HEK293T (cell line): ENCODE data around the gene RBM4B.

Source experiments
- CTCF ChIA-PET: fragments of 350-600 bp; formaldehyde crosslinking; extraction: SDS; loops from one replicate; lab custom pipeline; 2021; ENCODE audit warnings: antibody characterized with exemption, inconsistent platforms; lab: Yijun Ruan, JAX
- POLR2A ChIA-PET: fragments of 350-600 bp; formaldehyde crosslinking; extraction: SDS; loops from one replicate; lab custom pipeline; 2020; ENCODE audit warnings: antibody characterized with exemption, inconsistent platforms; lab: Yijun Ruan, JAX
- DNase-seq: peaks from one replicate; pipeline ENCODE4 v3.0.0; 2012; ENCODE audit warnings: mixed read lengths; ENCODE audit errors: extremely low spot score
- ARNT ChIP-seq: fragments of 450-650 bp; IDR thresholded peaks from 2 replicates; pipeline ENCODE4 v1.6.1; 2017; ENCODE audit warnings: mild to moderate bottlenecking
- BHLHE40 ChIP-seq: fragments of 450-650 bp; IDR thresholded peaks from 2 replicates; pipeline ENCODE4 v1.6.1; 2016; ENCODE audit warnings: mild to moderate bottlenecking, moderate library complexity, borderline replicate concordance
- CTBP1 ChIP-seq: fragments of 450-650 bp; IDR thresholded peaks from 2 replicates; pipeline ENCODE4 v1.6.1; 2016; ENCODE audit warnings: borderline replicate concordance
- ELF4 ChIP-seq: fragments of 450-650 bp; IDR thresholded peaks from 2 replicates; pipeline ENCODE4 v1.6.1; 2017; ENCODE audit warnings: antibody characterized with exemption
- FOXA1 ChIP-seq: fragments of 450-650 bp; IDR thresholded peaks from 2 replicates; pipeline ENCODE4 v1.6.1; 2016; ENCODE audit warnings: mild to moderate bottlenecking
- FOXK2 ChIP-seq: fragments of 450-650 bp; IDR thresholded peaks from 2 replicates; pipeline ENCODE4 v1.6.1; 2016; ENCODE audit warnings: mild to moderate bottlenecking
- FOXM1 ChIP-seq: fragments of 450-650 bp; IDR thresholded peaks from 2 replicates; pipeline ENCODE4 v1.6.1; 2017; ENCODE audit warnings: mild to moderate bottlenecking, borderline replicate concordance
- HDGF ChIP-seq: fragments of 450-650 bp; IDR thresholded peaks from 2 replicates; pipeline ENCODE4 v1.6.1; 2017; ENCODE audit warnings: antibody characterized with exemption, borderline replicate concordance
- L3MBTL2 ChIP-seq: fragments of 450-650 bp; conservative IDR thresholded peaks from 2 replicates; pipeline ENCODE4 v1.6.1; 2016; ENCODE audit warnings: mild to moderate bottlenecking
- LEF1 ChIP-seq: fragments of 450-650 bp; IDR thresholded peaks from 2 replicates; pipeline ENCODE4 v1.6.1; 2017; ENCODE audit warnings: mild to moderate bottlenecking, borderline replicate concordance
- NFRKB ChIP-seq: fragments of 450-650 bp; IDR thresholded peaks from 2 replicates; pipeline ENCODE4 v1.6.1; 2016; ENCODE audit warnings: mild to moderate bottlenecking, moderate library complexity
- SP1 ChIP-seq: fragments of 450-650 bp; IDR thresholded peaks from 2 replicates; pipeline ENCODE4 v1.6.1; 2017
- SUZ12 ChIP-seq: fragments of 450-650 bp; IDR thresholded peaks from 2 replicates; pipeline ENCODE4 v1.6.1; 2016; ENCODE audit warnings: mild to moderate bottlenecking
- TARDBP ChIP-seq: fragments of 450-650 bp; IDR thresholded peaks from 2 replicates; pipeline ENCODE4 v1.6.1; 2016
- ZNF384 ChIP-seq: fragments of 450-650 bp; IDR thresholded peaks from 2 replicates; pipeline ENCODE4 v1.6.1; 2016
- TF ChIP-seq, protein P1 (sequence below): fragments of 450-650 bp; IDR thresholded peaks from 2 replicates; pipeline ENCODE4 v1.6.1; 2016

Gene RBM4B

DNA sequence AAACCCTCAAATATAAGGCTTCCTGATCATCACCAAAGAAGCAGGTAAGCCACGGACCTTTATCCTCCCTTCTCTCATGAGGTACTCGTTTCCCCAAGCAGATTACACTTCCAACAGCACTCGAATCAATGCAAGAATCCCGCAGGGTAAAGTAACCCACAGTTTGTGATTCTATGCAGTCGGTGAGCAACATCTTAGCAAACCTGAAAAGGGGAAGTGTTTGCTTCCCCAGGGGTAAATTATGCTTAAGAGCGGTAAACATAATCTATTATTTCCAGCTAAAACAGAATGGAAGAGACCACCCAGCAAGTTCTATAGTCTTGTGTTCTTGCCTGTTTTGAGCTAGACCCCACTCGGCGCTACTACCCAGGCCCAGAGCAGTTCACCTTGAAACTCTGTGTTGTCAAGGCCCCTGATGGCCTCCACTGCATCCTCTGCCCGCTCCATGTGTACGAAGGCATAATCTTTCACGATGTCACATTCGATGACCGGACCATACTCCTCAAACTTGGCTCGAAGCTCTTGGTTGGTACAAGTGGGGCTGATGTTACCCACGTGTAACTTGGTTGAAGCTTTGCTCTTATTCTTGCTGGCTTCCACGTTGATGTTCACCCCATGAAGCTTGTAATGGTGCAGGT, 1.3 kb downstream of the RBM4B start:
- TF ChIP-seq SUZ12 (no peak), FOXK2 (no peak), TARDBP (no peak), L3MBTL2 (no peak), FOXA1 (no peak), CTBP1 (no peak), LEF1 (no peak)
- DNase-seq = no peak
- POLR2A ChIA-PET = interaction anchor here (1.1 to 3.3 kb wide), 8 partner anchors 9 to 282 kb away, joined by 3 to 23 read pairs (median 7); partner anchors contain the start of genes CCDC87, CCS, MRPL11 and RBM14
- CTCF ChIA-PET = interaction anchor here (0.8 to 2.7 kb wide), 5 partner anchors 39 to 99 kb away, joined by 3 to 15 read pairs (median 3); partner anchors contain the start of gene RBM4

DNA sequence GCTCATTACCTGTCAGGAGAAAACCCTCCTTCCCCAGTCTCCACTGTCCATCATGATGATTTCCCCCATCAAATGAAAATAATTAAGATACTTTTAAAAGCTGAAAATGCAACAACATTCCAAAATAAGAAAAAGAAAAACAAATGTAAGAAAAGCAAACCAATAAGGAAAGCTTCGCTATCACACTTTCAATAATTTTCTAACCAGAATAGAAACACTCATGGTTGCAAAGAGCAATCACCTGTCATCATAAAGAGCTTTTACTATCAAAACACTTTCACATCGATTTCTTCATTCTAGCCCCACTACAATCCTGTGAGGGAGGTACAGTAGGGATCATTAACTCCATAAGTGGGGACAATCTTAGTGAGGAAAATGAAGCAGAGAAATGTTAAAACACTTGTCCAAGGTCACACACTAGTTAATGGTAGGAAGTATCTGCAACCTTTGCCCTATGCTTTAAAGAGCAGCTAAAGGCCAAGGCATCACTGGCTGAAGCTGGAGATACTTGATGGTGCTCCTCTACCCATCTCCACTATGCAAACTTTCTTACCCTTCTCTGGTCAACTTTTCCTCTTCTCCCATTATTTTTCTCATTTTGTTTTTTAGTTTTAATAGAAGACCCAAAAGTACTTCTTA, 2.6 kb downstream of the RBM4B start:
- POLR2A ChIA-PET = no interaction called here
- CTCF ChIA-PET = interaction anchor here (0.7 kb wide), 1 partner anchor 39 kb away, joined by 3 read pairs; no protein-coding TSS in a partner anchor
- no peak for TF ChIP-seq SUZ12
- no peak for TF ChIP-seq ARNT
- TF ChIP-seq HDGF = no peak
- no peak for TF ChIP-seq L3MBTL2
- no peak for TF ChIP-seq BHLHE40
- TF ChIP-seq CTBP1 = no peak
- no peak for TF ChIP-seq ELF4
- TF ChIP-seq LEF1 = no peak
- no peak for TF ChIP-seq SP1
- TF ChIP-seq TARDBP = no peak
- TF ChIP-seq FOXA1 = no peak
- TF ChIP-seq, protein P1, sequence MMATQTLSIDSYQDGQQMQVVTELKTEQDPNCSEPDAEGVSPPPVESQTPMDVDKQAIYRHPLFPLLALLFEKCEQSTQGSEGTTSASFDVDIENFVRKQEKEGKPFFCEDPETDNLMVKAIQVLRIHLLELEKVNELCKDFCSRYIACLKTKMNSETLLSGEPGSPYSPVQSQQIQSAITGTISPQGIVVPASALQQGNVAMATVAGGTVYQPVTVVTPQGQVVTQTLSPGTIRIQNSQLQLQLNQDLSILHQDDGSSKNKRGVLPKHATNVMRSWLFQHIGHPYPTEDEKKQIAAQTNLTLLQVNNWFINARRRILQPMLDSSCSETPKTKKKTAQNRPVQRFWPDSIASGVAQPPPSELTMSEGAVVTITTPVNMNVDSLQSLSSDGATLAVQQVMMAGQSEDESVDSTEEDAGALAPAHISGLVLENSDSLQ = no peak
- no peak for TF ChIP-seq NFRKB
- no peak for TF ChIP-seq ZNF384
- no peak for TF ChIP-seq FOXK2
- no peak for TF ChIP-seq FOXM1
- no peak for DNase-seq

DNA sequence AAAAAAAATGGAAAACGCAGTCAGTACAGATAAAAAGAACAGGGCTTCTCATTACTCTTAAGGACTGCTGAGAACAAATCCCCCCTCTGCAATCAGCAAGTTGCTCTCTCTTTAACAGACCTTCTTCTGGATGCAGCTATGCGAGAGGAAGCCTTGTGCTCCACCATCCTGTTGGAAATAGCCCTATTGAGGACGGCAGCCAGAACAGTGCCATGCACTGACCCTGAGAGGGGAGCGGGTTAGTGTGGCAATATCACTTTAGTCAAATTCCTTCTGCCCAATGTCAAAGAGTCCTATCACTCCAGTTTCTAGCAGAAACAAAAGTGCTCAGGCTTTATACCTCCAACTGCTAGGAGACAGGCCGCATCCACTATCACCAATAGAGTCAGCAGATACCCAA, 6.9 kb downstream of the RBM4B start:
- ChIA-PET POLR2A (no interaction called here), CTCF (no interaction called here)
- TF ChIP-seq L3MBTL2 (no peak), FOXM1 (no peak), ZNF384 (no peak), TARDBP (no peak), SP1 (no peak), FOXK2 (no peak), LEF1 (no peak), BHLHE40 (no peak), HDGF (no peak), NFRKB (no peak), FOXA1 (no peak), SUZ12 (no peak), ELF4 (no peak)
- TF ChIP-seq, protein P1 = no peak
- no peak for DNase-seq

DNA sequence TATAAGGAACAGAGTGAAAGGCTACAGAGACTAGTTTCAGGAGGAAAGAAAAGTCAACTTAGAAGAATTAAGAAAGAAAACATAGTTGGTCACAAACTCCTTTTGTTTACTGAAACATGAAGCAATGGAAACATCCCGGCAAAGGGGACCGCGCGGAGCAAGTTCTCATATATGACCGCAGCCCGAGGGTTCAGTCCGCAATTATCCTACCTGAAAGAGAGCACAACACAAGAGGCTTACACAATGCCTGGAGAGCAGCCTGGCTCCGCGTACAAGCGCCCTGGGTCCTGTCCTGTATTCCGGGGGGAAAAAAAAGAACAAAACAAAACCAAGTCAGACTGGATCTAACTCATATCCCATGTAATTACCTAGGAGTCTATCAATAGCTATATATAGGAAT, 12.3 kb downstream of the RBM4B start:
- ChIA-PET CTCF (no interaction called here), POLR2A (interaction anchor here (1.7 kb wide), 1 partner anchor 12 kb away, joined by 5 read pairs; the partner anchor contains the start of gene RBM4B)
- TF ChIP-seq SP1 = no peak
- no peak for TF ChIP-seq FOXA1
- no peak for TF ChIP-seq CTBP1
- no peak for TF ChIP-seq ARNT
- TF ChIP-seq ELF4 = no peak
- TF ChIP-seq FOXK2 = no peak
- no peak for TF ChIP-seq HDGF
- no peak for DNase-seq

DNA sequence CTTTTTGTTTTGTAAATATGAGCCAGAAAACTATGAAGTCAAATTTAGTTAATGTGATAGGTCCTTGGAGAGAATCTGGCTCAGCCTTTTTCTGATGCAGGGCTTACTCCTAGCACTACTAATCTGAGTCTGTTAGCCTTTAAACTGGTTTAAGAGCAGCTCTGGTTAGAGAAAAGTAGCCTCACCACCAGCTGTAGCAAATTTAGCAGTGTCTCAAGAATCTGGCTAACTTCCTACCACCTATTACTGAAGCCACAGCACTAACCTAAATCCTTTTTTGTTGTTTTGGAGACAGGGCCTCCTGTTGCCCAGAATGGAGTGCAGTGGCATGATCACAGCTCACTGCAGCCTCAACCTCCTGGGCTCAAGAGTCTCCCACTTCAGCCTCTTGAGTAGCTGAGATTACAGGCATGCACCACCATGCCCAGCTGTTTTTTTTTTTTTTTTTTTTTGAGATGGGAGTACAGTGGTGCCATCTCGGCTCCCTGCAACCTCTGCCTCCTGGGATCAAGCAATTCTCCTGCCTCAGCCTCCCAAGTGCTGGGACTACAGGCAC, 13.9 kb downstream of the RBM4B start:
- CTCF ChIA-PET = no interaction called here
- TF ChIP-seq NFRKB (no peak), L3MBTL2 (no peak), LEF1 (no peak), FOXM1 (no peak), SUZ12 (no peak), TARDBP (no peak), FOXK2 (no peak), SP1 (no peak), FOXA1 (no peak), ELF4 (no peak), ZNF384 (no peak), CTBP1 (no peak), ARNT (no peak), BHLHE40 (no peak), HDGF (no peak)
- TF ChIP-seq, protein P1 = no peak
- POLR2A ChIA-PET = interaction anchor here (1.4 to 1.7 kb wide), 2 partner anchors 13 to 14 kb away, joined by 3 to 5 read pairs; partner anchors contain the start of gene RBM4B
- DNase-seq = no peak
